ENCODE data around the gene C12orf50. TPM values are rescaled to one million over a fixed set of nuclear protein-coding genes. Genes with fewer than 3 reads are reported as not detected.

C12orf50 gene
- total and polyA plus RNA-seq, 9 of the 15 experiments (the other 6 are each of a cell fraction or from before 2014, with no cell fraction given): 0.07 to 0.14 (median 0.11) TPM; not detected in 6

DNA sequence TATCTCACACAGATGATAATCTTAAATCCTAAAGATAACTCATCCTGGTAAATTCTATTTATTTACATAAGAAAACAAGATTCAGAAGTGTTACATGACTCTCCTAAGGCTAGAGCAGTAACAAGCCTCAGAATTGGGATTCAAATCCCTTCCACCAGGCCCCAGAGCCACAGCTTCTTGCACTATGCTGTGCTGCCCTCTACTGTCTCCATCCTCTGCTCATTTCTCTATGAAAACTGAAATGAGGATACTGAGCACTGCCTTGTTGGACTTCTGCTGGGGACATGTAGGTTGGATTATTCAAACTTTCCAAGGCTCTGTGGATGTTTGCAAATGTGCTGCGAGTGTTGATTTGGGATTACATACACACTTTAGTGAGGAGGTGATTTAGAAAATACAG, 23.5 kb upstream of the C12orf50 start (continued):
- TF ChIP-seq, protein P1, sequence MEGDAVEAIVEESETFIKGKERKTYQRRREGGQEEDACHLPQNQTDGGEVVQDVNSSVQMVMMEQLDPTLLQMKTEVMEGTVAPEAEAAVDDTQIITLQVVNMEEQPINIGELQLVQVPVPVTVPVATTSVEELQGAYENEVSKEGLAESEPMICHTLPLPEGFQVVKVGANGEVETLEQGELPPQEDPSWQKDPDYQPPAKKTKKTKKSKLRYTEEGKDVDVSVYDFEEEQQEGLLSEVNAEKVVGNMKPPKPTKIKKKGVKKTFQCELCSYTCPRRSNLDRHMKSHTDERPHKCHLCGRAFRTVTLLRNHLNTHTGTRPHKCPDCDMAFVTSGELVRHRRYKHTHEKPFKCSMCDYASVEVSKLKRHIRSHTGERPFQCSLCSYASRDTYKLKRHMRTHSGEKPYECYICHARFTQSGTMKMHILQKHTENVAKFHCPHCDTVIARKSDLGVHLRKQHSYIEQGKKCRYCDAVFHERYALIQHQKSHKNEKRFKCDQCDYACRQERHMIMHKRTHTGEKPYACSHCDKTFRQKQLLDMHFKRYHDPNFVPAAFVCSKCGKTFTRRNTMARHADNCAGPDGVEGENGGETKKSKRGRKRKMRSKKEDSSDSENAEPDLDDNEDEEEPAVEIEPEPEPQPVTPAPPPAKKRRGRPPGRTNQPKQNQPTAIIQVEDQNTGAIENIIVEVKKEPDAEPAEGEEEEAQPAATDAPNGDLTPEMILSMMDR (IDR thresholded peaks at IDR 0.05 in 2 of 3, conservative IDR thresholded peaks at IDR 0.05 in 1 of 3; ENCODE audit: insufficient read depth in 2 of 3, low read depth in 1 of 3, low read length in 3 of 3): peak; percentile 47 to 62 (median 55); a peak in 5 of 6 replicates
- TF ChIP-seq, protein P2, sequence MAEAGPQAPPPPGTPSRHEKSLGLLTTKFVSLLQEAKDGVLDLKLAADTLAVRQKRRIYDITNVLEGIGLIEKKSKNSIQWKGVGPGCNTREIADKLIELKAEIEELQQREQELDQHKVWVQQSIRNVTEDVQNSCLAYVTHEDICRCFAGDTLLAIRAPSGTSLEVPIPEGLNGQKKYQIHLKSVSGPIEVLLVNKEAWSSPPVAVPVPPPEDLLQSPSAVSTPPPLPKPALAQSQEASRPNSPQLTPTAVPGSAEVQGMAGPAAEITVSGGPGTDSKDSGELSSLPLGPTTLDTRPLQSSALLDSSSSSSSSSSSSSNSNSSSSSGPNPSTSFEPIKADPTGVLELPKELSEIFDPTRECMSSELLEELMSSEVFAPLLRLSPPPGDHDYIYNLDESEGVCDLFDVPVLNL (CRISPR knock-in tag; IDR thresholded peaks at IDR 0.05; ENCODE audit: low read depth): no peak
- TF ChIP-seq SMC3 (conservative IDR thresholded peaks at IDR 0.05; ENCODE audit: insufficient read depth, low read depth, low read length): 0 out of 2 replicates have a peak, but pooled peaks have one; percentile 5
- TF ChIP-seq, protein P3, sequence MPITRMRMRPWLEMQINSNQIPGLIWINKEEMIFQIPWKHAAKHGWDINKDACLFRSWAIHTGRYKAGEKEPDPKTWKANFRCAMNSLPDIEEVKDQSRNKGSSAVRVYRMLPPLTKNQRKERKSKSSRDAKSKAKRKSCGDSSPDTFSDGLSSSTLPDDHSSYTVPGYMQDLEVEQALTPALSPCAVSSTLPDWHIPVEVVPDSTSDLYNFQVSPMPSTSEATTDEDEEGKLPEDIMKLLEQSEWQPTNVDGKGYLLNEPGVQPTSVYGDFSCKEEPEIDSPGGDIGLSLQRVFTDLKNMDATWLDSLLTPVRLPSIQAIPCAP (CRISPR knock-in tag; IDR thresholded peaks at IDR 0.05; ENCODE audit: borderline replicate concordance): no peak

DNA sequence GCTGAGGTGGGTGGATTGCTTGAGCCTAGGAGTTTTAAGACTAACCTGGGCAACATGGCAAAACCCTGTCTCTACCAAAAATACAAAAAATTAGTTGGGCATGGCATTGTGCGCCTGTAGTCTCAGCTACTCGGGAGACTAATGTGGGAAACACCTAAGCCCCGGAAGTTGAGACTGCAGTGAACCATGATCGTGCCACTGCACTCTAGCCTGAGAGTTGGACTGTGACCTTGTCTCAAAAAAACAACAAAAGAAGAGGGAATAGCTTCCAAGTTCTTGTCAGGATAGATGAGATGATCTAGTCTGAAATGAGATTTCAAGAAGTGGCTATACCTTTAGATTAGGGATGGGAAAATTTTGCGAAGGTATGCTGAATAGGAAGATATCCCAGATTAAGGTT, 14.8 kb upstream of the C12orf50 start:
- CTCF ChIA-PET (ENCODE audit: low intra/inter-chr PET ratio): no interaction called here
- Histone ChIP-seq H4K20me1 (replicated peaks; ENCODE audit: control insufficient read depth, insufficient read depth, low read length) (no peaks in the 10 kb centered on the region), H3K36me3 (ENCODE audit: control insufficient read depth, insufficient read depth, low read length) (peaks cover 93% of the 10 kb centered on the region), H2AFZ (ENCODE audit: low read depth, low read length) (no peak overlapping the region), H3K9me1 (ENCODE audit: control insufficient read depth, insufficient read depth, low read length) (no peaks in the 10 kb centered on the region), H3K4me3 (no peak overlapping the region), H3K27ac (ENCODE audit: extremely low read depth, low read depth, low read length) (no peak overlapping the region), H3K9ac (ENCODE audit: insufficient read depth in 1 of 2, low read depth in 2 of 2, low read length in 2 of 2) (no peak overlapping the region), H3K4me1 (replicated peaks in 1 of 2; ENCODE audit: control insufficient read depth in 2 of 2, insufficient read depth in 2 of 2, low read length in 2 of 2) (no peaks in the 10 kb centered on the region), H3K27me3 (ENCODE audit: control insufficient read depth in 2 of 2, insufficient read depth in 2 of 2, low read length in 2 of 2) (no peaks in the 10 kb centered on the region), H3K79me2 (ENCODE audit: control insufficient read depth, insufficient read depth, low read length) (peaks cover 36% of the 10 kb centered on the region), H3K9me3 (replicated peaks; ENCODE audit: control insufficient read depth, insufficient read depth, low read depth, low read length) (peaks cover 2% of the 10 kb centered on the region; the same call in 1 of the 2 replicates), H3K4me2 (ENCODE audit: insufficient read depth, low read length) (no peak overlapping the region)
- DNase-seq (ENCODE audit: extremely low read depth in 1 of 4, low spot score in 3 of 4) (no peak), ATAC-seq (no peak), FAIRE-seq (no peak)
- intact Hi-C loops (cut with micrococcal nuclease) (no loop called here), in situ Hi-C loops (cut with MboI) (no loop called here)
- no TSS peak for BruUV-seq (replicated peaks)
- WGBS (ENCODE audit: insufficient coverage, low coverage, missing lambda C conversion rate): 97% methylated on average over 5 of the region's 5 CpGs
- POLR2A ChIA-PET: no interaction called here
- TF ChIP-seq NR2C1 (IDR thresholded peaks at IDR 0.05) (no peak), NR2C1 (tag; IDR thresholded peaks at IDR 0.05) (no peak), GATAD2A (IDR thresholded peaks at IDR 0.05) (no peak), GTF2F1 (IDR thresholded peaks at IDR 0.05; ENCODE audit: low read depth, low read length) (no peak), ZFP1 (CRISPR knock-in tag; IDR thresholded peaks at IDR 0.05) (no peak), DACH1 (IDR thresholded peaks at IDR 0.05; ENCODE audit: partially characterized antibody) (no peak), KAT7 (CRISPR knock-in tag; IDR thresholded peaks at IDR 0.05; ENCODE audit: borderline replicate concordance) (no peak)
- TF ChIP-seq, protein P4, sequence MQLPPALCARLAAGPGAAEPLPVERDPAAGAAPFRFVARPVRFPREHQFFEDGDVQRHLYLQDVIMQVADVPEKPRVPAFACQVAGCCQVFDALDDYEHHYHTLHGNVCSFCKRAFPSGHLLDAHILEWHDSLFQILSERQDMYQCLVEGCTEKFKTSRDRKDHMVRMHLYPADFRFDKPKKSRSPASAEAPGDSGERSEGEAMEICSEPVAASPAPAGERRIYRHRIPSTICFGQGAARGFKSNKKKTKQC (CRISPR knock-in tag; IDR thresholded peaks at IDR 0.05): no peak
